WERI-Rb-1 (cell line): ENCODE measurements around the gene NRF1.

Source experiments
- DNase-seq: peaks from one replicate; pipeline ENCODE4 v3.0.0-alpha.2; 2020
- H3K27ac ChIP-seq: fragments of 250-450 bp; sonication (Bioruptor Pico); 2 replicates; pipeline ENCODE4 v1.5.1; 2020; ENCODE audit warnings: mild to moderate bottlenecking, moderate library complexity
- H3K27me3 ChIP-seq: fragments of 250-450 bp; sonication (Bioruptor Pico); 2 replicates; pipeline ENCODE4 v1.5.1; 2021; ENCODE audit warnings: mild to moderate bottlenecking, low read depth, moderate library complexity; ENCODE audit not compliant: insufficient read depth, severe bottlenecking
- H3K36me3 ChIP-seq: fragments of 250-450 bp; sonication (Bioruptor Pico); 2 replicates; pipeline ENCODE4 v1.5.1; 2020; ENCODE audit warnings: mild to moderate bottlenecking, moderate library complexity
- H3K4me3 ChIP-seq: 2 replicates; pipeline ENCODE4 v1.5.1; 2011; ENCODE audit warnings: low read depth, mild to moderate bottlenecking, control low read depth, low read length
- H3K9me3 ChIP-seq: fragments of 250-450 bp; sonication (Bioruptor Pico); 2 replicates; pipeline ENCODE4 v1.5.1; 2021; ENCODE audit warnings: mild to moderate bottlenecking, moderate library complexity; ENCODE audit not compliant: severe bottlenecking
- CTCF ChIP-seq: IDR thresholded peaks from 2 replicates; pipeline ENCODE4 v1.5.1; 2011; ENCODE audit warnings: low read depth, mild to moderate bottlenecking, control low read depth, inconsistent platforms, low read length

NRF1 gene

DNA sequence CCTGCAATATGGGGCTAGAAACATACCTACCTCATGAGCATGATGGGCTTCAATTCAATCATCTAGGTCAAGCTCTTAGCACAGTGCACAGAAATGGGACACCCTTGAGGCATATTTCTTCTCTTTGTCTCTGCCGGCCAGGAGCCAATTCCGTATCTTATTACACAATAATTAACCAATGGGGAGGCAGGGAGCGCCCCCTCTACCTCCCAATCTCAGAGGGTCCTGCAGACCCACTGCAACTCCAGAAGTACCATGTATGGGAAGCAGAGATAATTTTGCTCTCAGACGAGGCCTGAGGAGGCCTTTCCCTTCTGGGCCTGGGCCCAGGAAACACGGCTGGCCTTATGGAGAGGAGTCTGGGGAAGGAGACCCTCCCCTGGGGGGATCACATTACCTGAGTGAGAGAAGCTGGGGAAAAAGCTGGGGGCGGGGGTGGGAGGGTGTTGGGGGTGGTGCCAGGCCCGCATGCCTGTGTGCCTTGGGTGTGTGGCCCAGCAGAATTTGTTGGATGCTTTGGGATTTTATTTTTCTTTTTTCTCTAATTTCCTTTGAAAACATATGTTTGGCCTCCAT, 185.8 kb downstream of the NRF1 start:
- no peak overlapping the region for H3K27ac ChIP-seq
- TF ChIP-seq CTCF = no peak
- H3K36me3 ChIP-seq = no peaks in the 10 kb centered on the region
- no peak for DNase-seq
- no peak overlapping the region for H3K4me3 ChIP-seq
- no peaks in the 10 kb centered on the region for H3K27me3 ChIP-seq
- H3K9me3 ChIP-seq = no peaks in the 10 kb centered on the region

DNA sequence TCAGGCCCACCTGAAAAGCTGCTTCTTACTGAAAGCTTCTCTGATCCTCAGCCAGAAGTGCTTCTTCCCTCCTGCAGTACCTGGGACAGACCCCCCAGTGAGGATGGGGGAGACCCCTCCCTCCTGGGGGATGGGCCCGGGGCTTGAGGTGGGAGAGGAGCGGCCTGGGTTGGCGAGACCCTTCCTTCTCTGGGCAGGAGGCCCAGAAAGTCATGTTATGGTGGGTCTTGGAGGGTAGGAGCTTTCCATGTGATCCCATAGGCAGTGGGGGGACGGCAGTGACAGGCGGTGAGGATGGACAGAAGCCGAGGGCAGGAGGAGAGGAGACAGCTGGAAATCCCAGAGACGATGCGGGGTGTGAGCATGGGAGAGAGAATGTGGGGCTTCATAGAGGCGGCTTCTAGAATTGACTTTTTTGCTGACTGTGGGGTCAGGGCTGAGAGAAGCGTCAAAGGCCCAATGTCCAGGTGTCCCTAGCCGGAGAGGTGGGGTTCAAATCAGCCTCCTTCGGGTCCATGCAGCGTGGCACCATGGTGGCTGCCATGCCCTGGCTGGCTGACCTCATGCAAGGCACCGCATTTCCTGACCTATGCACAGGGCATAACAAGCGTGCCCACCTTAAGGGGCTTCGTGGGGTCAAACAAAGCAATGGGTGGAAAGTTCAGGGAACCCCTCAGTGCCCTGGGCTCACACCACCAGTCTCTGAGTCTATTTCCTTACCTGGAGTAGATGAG, 187.3 kb downstream of the NRF1 start:
- no peaks in the 10 kb centered on the region for H3K36me3 ChIP-seq
- no peak for DNase-seq
- H3K27me3 ChIP-seq = no peaks in the 10 kb centered on the region
- H3K4me3 ChIP-seq = no peak overlapping the region
- no peak overlapping the region for H3K27ac ChIP-seq
- TF ChIP-seq CTCF = no peak
- H3K9me3 ChIP-seq = no peaks in the 10 kb centered on the region

DNA sequence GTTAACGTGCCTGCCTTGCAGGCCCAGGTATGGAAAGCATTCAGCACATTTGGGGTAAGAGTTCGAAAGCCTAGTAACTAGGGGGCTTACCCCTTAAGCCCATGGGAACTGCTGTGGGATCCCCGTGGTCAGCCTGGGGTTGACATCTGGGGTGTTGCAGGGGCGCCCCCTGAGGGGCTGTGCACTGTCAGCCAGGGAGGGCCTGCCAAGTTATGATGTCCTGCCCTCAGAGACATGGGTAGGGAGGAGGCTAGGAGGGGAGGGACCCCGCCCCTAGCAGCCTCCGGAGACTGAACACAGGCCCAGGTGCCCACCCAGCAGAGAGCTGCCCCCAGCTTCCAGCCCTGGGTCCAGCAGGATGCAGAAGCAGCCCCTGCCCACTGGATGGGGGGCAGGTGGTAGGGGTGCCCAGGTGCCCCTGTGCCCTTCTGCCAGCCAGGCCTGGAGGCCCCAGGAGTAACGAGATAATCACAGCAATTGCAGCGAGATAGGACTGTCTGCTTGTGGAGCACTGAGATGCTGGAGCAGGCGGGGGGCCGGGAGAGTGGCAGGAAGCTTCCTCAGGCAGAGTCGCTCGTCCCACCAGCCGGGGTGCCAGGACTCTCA, 187.9 kb downstream of the NRF1 start:
- Histone ChIP-seq H3K27ac (no peak overlapping the region), H3K27me3 (no peaks in the 10 kb centered on the region), H3K9me3 (no peaks in the 10 kb centered on the region), H3K36me3 (no peaks in the 10 kb centered on the region), H3K4me3 (no peak overlapping the region)
- no peak for TF ChIP-seq CTCF
- DNase-seq = no peak

- TF ChIP-seq CTCF = no peak
- Histone ChIP-seq H3K27me3 (no peaks in the 10 kb centered on the region), H3K27ac (no peak overlapping the region), H3K4me3 (no peak overlapping the region), H3K9me3 (no peaks in the 10 kb centered on the region), H3K36me3 (no peaks in the 10 kb centered on the region)
- no peak for DNase-seq
Observed at GRCh38 chr7:129800901-129801300, 189.4 kb downstream of the NRF1 start.

- no peak overlapping the region for H3K27ac ChIP-seq
- no peak for TF ChIP-seq CTCF
- no peak overlapping the region for H3K4me3 ChIP-seq
- DNase-seq = no peak
- no peaks in the 10 kb centered on the region for H3K36me3 ChIP-seq
- no peaks in the 10 kb centered on the region for H3K27me3 ChIP-seq
- H3K9me3 ChIP-seq = no peaks in the 10 kb centered on the region
Observed at GRCh38 chr7:129801882-129802281, 190.4 kb downstream of the NRF1 start.
